Stimulated activated CD4-positive, alpha-beta T cell treated with anti-CD3 and anti-CD28 coated beads, Interleukin-2, amount 100 ng/mL, for 24 hours (primary cell): Measurements from ENCODE around the gene F2.
"Not testable (repeated sequence)": the region's sequence is repeated elsewhere in the genome, so short reads cannot be mapped to it uniquely, and the experiment has no call there.

Source experiments
- DNase-seq, 2 donors: peaks; one replicate each; pipeline ENCODE4 v3.0.0-alpha.2; 2020

The F2 gene

GRCh38 chr11:46686886-46687795 is 31.9 kb upstream of the F2 start:
- no peak for DNase-seq

- no peak for DNase-seq
These were observed 28.3 kb upstream of the F2 start for GRCh38 chr11:46690702-46691101.

DNA sequence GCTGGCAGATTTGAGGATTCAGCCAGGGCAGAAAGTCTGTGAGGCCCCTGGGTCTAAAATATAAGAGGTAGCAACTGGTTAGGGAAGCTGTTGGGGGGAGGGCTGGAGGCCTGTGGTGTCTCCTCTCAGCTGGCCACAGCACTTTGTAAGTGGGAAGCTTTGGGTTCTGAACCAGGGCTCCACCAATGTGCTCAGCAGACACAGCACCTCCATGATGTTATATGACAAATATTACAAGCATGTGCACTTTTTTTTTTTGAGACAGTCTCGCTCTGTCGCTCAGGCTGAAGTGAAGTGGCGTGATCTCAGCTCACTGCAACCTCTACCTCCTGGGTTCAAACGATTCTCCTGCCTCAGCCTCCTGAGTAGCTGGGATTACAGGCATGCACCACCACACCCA is 26.6 kb upstream of the F2 start:
- DNase-seq, result no peak

- DNase-seq, result no peak
These were observed 25.4 kb upstream of the F2 start for GRCh38 chr11:46693597-46694012.

DNA sequence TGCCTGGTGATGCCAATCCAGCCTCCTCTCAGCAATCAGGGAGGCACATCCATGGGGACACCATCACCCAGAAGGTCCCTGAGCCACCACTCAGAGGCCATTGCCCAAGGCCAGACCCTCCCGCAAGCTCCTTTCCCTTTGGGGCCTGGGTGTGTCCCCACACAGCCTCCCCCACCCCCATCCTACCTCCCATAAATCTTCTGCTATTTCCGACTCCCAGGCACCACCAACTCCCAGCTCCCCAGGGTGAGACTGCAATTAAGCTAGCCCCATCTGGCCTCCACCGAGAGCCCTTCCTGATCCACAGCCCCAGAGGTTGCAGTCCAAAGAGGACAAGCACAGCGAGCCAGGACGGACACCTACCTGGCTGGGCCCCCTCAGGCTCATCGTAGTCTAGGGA is 24.9 kb upstream of the F2 start:
- no peak for DNase-seq

DNA sequence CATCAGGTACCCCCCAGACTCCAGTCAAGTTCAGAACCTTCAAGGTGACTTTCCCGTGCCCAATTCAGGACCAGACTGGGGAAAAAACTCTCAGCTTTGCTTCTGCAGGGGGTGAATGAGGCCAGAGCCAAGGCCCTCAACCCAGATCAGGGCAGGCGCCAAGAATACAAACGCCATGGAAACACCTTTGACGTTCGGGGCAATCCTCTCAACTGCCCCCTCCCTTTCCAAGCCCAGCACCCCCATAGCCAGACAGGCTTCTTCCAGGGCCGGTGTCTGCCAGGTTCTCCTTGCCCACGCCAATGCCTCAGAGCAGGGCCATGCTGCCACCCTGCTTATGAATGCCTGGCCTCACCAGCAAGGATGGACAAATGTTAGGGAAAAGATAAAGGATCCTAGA is 24.4 kb upstream of the F2 start:
- DNase-seq, result no peak

GRCh38 chr11:46695345-46696211 is 23.4 kb upstream of the F2 start:
- no peak for DNase-seq

DNA sequence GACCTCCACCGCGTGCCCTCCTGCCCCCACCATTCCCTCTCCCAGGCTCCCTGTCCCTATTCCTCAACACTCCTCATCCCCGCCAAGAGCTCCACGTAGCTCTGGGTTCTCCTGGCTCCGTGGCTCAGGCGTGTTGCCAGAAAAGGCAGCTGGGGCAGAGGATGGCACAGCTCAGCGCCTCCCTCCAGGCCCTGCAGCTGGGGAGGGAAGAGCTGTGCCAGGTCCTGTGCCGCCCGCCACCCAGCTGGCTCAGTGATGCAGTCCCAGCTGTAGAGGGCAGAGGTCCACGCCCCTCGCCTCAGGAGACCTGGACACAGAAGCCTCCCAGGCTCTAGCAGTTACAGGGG is 22.8 kb upstream of the F2 start:
- no peak for DNase-seq

- no peak for DNase-seq
These were observed 21.7 kb upstream of the F2 start for GRCh38 chr11:46697303-46697702.

DNA sequence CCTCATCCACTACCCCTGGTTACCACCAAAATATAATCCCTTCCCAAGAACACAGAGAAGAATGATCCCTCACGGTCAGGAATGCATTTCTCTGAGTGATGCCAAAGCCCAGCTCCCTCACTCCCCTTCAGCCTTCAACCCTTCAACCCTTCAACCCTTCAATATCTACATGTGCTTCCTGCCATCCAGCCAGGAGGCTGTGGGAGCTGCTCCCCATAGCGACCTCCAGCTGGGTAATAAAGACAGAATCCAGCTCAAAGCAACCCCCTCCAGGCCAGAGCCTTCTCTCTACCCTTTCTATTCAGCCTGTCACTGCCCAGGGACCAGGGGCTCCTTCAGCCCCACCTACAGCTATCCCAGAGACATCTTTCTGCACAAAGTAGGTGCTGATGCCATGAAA is 21.3 kb upstream of the F2 start:
- no peak for DNase-seq

GRCh38 chr11:46698597-46698996 is 20.4 kb upstream of the F2 start:
- DNase-seq, result no peak

GRCh38 chr11:46700241-46701077 is 18.6 kb upstream of the F2 start, which contains the start of the genes ARHGAP1 and ZNF408:
TSS of gene ARHGAP1 (minus strand) at chr11:46700619. CDS start at chr11:46696107, 4,512 bp downstream.
TSS of gene ZNF408 (plus strand) at chr11:46701031. CDS start at chr11:46701048, 17 bp downstream.
- DNase-seq, result peak; percentile 99 to 100

GRCh38 chr11:46701078-46701654 is 17.8 kb upstream of the F2 start:
- peak; percentile 12 to 26 for DNase-seq

- DNase-seq, result no peak
These were observed 13.8 kb upstream of the F2 start for GRCh38 chr11:46705070-46705688.

- DNase-seq, result no peak
These were observed 12.1 kb upstream of the F2 start for GRCh38 chr11:46706886-46707285.

DNA sequence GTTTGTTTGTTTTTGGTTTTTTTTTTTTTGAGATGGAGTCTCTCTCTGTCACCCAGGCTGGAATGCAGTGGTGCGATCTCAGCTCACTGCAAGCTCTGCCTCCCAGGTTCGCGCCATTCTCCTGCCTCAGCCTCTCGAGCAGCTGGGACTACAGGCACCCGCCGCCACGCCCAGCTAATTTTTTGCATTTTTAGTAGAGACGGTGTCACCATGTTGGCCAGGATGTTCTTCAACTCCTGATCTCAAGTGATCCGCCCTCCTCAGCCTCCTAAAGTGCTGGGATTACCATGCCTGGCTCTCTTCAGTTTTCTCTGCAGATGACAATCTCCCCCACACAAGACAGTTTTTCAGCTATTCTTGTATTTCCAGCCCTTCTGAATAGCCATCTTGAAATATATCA is 9.7 kb upstream of the F2 start:
- not testable (repeated sequence) for DNase-seq

DNA sequence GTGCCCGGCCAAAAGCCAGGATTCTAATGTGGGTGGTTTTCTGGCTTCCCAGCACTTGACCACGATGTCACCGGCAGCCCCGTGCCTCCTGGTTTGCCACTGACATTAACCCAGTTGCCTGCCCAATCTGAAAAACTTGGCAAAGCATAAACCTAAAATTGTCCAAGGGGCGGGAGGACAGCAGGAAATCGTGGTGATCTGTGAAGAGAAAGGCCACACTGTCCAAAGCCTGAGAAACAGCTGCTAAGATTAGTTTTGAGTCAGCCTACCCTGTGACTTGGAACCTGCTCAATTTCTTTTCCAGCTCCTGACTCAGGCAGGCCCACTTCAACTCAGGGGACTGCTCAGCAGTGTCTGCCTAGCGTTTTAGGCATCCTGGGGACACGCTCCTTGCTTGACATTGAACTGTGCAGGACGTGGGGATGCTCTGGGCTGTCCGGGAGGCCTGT is 8.2 kb upstream of the F2 start:
- DNase-seq, result no peak

- no peak for DNase-seq
These were observed 7.7 kb upstream of the F2 start for GRCh38 chr11:46711303-46711702.

GRCh38 chr11:46712874-46713576 is 6.0 kb upstream of the F2 start:
- no peak for DNase-seq

DNA sequence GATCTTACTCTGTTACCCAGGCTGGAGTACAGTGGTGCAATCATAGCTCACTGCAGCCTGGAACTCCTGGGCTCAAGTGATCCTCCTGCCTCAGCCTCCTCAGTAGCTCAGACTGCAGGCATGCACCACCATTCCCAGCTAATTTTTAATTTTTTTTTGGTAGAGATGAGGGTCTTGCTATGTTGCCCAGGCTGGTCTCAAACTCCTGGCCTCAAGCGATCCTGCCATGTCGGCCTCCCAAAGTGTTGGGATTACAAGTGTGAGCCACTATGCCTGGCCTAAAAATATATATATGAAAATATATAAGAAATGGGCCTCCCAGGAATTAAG is 1.2 kb upstream of the F2 start:
- DNase-seq, result not testable (repeated sequence)
